SW480 (cell line): ENCODE results near the gene HSPA1B.
"Not testable (repeated sequence)": the region's sequence is repeated elsewhere in the genome, so short reads cannot be mapped to it uniquely, and the experiment has no call there.

Experiments
- DNase-seq: peaks from one replicate; pipeline ENCODE4 v3.0.0-alpha.2; 2016; ENCODE audit warnings: low spot score

Gene HSPA1B

DNA sequence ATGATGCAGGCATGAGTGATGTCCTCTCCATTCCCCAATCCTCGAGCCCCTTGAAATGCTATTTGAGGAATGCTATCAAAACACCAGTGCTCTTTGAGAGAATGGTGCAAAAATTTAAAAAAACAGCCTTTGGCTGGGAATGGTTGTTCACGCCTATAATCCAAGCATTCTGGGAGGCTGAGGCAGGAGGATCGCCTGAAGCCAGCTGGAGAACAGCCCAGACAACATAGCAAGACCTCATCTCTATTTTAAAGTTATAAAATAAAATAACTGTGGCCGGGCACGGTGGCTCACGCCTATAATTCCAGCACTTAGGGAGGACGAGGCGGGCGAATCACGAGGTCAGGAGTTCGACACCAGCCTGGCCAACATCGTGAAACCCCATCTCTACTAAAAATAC, 27.8 kb upstream of the HSPA1B start:
- no peak for DNase-seq

DNA sequence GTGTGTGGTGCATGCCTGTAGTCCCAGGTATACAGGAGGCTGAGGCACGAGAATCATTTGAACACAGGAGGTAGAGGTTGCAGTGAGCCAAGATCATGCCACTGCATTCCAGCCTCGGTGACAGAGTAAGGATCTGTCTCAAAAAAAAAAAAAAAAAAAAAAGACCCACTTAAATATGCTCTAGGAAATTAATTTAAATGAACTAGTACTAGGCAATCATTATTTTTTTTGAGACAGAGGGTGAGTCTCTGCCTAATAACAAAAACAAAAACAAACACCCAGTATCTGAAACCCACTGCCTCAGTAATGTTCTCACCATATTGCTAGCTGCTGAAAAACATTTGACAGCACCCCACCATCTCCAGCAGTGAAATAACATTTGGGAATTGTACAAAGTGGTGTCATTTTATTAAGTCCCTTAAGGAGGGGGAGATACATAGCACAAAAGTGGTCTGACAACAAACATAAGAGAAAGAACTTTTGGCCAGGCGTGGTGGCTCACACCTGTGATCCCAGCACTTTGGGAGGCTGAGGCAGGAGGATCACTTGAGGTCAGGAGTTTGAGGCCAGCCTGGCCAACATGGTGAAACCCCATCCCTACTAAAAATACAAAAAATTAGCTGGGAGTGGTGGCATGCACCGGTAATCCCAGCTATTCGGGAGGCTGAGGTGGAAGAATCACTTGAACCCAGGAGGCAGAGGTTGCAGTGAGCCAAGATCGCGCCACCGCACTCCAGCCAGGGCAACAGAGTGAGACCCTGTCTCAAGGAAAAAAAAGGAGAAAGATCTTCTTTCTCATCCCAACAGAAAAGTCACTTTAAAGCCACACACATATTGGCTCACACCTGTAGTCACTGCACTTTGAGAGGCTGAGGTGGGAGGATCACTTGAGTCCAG, 26.3 kb upstream of the HSPA1B start:
- not testable (repeated sequence) for DNase-seq

DNA sequence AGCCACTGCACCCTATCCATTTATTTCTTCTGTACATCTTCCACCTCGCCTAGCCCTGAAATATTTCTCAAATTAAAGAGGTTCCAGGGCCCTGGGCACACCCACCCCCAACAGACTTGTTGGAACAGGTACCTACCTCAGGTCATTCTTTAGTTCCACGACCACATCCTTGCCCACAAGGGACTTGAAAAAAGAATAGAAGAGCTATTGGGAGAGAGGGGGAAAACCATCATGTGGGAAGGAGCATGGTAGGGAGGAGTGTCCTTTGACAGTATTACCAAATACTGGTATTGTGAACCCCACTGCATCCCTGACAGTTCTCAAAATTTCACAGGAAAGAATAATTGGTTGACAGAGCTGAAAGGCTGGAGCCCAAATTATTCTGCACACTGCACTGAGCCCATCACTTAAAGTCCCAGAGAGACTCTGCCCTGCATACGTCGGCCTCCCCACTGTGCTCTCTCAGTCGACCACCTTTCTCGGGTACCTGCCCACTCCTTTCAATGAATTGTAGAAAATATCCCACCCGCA, 21.5 kb upstream of the HSPA1B start:
- DNase-seq: no peak

DNA sequence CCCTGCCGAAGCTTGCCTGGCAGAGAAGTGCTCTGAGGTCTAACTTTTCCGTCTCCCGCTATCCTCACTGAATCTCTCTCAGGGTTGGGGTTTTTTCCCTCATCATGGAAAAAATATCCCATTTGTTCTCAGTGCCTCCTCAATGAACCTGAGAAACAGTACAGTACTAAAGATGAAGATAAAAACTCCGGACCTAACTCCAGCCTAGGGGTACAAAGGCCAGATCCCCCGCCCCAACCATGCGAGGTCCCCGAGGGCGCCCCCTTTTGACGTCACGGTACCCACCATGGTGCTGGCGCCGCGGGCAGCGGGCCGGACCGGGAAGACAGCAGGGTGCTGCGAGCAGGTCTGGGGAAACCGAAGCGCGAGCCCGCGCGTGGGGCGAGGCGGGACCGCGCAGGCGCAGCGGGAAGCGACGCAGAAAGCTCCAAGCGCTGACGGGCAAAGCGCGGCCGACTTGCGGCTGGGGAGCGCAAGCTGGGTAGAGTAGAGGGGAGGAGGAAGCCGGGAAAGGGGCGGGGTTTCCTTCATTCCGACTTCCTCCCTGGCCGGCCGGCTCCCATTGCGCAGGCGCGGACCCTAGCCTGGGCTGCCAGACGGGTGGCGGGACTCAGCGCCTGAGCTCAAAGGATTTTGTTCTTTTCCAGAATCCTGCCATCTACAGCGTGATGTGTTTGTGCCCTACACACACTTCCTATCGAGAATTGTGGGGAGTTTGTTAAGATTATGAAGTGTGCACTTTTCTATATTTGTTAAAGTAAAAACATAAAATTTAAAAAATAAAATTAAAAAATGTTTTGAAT, 20.9 kb upstream of the HSPA1B start, which contains the start of gene LSM2:
LSM2 (minus strand) TSS at position 497 of the 803 bp plus-strand sequence; CDS start at position 288, 209 bp downstream.
- peak; percentile 91 for DNase-seq

DNA sequence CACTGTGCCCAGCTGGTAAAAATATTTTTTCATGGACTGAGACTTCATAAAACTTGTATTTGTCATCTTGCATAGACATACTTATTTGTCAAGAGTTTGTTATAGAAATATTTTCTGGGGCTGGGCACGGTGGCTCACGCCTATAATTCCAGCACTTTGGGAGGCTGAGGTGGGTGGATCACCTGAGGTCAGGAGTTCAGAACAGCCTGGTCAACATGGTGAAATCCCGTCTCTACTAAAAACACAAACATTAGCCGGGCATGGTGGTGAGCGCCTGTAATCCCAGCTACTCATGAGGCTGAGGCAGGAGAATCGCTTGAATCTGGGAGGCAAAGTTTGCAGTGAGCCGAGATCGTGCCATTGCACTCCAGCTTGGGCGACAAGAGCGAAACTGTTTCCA, 18.9 kb upstream of the HSPA1B start:
- DNase-seq: not testable (repeated sequence)

DNA sequence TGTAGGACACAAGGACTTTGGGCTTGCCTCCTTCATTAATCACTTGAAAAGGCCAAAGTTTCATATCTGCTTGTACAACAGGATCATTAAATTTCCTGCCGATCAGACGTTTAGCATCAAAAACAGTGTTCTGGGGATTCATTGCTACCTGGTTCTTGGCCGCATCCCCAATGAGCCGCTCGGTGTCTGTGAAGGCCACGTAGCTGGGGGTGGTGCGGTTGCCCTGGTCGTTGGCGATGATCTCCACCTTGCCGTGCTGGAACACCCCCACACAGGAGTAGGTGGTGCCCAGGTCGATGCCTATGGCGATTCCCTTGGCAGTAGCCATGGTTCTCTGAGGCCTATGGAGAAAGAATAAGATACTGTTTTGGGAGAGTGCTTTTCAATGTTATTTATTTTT, 15.9 kb upstream of the HSPA1B start:
- DNase-seq: no peak

DNA sequence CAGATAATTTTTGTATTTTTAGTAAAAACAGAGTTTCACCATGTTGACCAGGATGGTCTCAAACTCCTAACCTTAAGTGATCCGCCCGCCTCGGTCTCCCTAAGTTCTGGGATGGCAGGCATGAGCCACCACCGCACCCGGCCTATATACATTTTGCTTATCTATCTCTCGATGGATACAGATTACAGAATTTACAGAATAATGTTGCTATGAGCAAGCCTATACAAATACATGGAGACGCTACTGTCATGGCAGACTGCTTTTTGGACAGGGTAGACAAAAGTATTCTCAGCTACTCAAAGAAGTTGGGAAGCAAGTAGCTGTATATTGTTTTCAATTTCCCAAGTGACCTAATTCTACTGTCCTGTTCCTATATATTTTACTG, 14.1 kb upstream of the HSPA1B start:
- DNase-seq: no peak

DNA sequence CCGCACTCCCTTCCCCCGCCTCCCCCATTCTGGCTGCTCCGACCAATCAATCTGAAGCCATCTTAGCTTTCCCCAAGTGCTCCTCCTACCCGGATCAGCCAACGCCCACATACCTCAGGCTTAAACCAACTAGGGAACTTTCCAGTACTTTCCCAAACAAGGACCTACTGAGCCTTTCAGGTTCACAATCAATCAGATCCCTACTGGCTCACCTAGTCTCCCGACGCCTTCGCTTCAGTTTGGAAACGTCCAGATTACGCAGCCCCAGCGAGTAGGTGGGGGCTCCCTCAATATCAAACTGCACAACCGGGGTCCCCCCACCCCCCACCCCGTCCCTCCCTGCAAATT, 12.9 kb upstream of the HSPA1B start:
- DNase-seq: peak; percentile 97

DNA sequence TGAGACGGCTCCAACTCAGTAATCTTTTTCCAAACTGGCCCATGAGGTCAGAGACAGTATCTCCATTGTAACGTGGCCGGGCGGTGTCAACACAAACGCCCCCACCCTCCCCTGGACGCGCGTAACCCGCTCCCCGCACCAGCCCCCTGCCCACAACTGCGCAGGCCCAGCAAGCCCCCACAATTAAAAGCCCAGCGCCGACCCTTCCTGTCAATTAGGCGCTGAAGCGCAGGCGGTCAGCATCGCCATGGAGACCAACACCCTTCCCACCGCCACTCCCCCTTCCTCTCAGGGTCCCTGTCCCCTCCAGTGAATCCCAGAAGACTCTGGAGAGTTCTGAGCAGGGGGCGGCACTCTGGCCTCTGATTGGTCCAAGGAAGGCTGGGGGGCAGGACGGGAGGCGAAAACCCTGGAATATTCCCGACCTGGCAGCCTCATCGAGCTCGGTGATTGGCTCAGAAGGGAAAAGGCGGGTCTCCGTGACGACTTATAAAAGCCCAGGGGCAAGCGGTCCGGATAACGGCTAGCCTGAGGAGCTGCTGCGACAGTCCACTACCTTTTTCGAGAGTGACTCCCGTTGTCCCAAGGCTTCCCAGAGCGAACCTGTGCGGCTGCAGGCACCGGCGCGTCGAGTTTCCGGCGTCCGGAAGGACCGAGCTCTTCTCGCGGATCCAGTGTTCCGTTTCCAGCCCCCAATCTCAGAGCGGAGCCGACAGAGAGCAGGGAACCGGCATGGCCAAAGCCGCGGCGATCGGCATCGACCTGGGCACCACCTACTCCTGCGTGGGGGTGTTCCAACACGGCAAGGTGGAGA, 12.3 kb upstream of the HSPA1B start, which contains the start of the genes HSPA1A and HSPA1L:
HSPA1A (plus strand) TSS at position 519 of the 814 bp plus-strand sequence; CDS start at position 733, 214 bp downstream.
HSPA1L (minus strand) TSS at position 259 of the 814 bp plus-strand sequence. CDS start 3,311 bp downstream, outside the sequence.
- peak; percentile 89 for DNase-seq

DNA sequence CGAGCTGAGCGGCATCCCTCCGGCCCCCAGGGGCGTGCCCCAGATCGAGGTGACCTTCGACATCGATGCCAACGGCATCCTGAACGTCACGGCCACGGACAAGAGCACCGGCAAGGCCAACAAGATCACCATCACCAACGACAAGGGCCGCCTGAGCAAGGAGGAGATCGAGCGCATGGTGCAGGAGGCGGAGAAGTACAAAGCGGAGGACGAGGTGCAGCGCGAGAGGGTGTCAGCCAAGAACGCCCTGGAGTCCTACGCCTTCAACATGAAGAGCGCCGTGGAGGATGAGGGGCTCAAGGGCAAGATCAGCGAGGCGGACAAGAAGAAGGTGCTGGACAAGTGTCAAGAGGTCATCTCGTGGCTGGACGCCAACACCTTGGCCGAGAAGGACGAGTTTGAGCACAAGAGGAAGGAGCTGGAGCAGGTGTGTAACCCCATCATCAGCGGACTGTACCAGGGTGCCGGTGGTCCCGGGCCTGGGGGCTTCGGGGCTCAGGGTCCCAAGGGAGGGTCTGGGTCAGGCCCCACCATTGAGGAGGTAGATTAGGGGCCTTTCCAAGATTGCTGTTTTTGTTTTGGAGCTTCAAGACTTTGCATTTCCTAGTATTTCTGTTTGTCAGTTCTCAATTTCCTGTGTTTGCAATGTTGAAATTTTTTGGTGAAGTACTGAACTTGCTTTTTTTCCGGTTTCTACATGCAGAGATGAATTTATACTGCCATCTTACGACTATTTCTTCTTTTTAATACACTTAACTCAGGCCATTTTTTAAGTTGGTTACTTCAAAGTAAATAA, 10.2 kb upstream of the HSPA1B start:
- not testable (repeated sequence) for DNase-seq

DNA sequence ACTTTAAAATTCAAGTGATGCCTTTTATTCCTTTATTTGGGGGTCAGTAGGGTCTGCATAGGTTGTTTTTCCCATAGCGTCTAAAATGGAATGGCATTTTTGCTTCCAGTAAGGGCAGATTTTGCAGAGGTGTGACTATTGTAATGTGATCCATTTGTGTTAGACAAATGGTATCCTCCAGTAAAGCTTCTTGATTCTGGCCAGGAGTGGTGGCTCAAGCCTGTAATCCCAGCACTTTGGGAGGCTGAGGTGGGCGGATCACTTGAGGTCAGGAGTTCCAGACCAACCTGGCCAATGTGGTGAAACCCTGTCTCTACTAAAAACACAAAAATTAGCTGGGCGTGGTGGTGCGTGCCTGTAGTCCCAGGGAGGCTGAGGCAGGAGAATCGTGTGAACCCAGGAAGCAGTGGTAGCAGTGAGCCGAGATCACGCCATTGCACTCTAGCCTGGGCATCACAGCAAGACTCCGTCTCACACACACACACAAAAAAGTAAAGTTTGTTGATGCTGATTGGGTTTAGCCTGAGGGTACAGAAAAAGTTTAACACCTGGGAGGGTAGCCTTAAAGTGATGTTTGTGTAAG, 9.5 kb upstream of the HSPA1B start:
- DNase-seq: not testable (repeated sequence)

DNA sequence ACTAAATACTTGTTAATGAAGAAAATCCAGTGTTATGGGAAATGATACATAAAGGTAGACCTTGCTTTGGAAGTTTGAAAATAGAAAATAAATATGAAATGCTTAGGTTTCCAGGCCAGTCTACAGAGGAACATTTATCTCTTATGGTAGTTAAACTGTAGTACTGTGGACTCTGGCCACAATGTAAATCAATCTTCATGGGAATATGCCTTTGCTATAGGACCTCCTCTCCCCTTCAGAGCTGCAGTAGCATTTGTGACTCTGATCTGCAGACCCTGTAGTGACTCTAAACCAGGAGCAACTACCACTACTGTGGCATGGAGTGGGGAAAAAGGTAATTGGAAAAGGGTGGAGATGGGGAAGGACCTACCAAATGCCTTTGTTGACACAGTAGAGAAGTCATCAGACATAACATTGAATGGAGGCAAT, 7.7 kb upstream of the HSPA1B start:
- DNase-seq: no peak

DNA sequence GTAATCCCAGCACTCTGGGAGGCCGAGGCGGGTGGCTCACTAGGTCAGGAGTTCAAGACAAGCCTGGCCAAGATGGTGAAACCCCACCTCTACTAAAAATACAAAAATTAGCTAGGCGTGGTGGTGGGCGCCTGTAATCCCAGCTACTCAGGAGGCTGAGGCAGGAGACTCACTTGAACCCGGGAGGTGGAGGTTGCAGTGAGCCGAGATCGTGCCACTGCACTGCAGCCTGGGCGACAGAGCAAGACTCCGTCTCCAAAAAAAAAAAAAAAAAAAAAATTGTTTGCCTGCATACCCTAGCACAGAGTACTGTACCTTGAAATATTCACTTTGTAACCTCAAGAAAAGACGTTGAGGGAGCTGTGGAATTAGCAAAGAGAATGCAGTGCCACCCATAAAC, 7.1 kb upstream of the HSPA1B start:
- DNase-seq: not testable (repeated sequence)

DNA sequence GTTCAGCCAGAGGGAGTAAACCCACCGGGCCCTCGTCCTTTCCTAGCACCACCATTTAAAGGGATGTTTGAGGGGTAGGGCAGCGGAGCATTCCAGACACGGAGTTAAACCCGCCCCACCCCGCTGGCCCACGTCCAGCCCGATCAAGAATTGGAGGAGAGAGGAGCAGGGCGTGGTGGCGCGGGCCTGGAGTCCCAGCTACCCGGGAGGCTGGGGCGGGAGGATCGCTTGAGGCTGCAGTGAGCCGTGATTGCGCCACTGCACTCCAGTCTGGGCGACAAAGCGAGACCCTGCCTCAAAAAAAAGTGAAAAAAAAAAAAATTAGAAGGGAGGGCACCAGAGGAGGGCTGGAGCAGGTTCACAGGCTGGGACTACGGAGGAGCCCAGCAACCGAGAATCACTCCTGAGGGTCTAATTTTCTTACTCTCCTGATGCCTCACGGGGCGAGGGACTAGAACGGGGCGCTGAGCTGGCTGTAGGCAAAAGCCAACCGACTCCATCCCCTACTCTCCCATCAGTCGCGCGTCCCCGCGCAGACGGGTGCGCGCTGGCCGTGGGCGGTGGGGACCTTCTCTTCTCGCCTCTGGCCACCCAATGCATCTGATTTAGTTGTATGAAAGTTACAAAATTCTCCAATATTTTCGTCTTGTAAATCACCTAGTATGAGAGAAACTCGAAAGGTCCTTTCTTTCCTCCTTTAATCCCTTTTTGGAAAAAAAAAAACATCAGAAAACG, 6.1 kb upstream of the HSPA1B start:
- peak; percentile 58 for DNase-seq

DNA sequence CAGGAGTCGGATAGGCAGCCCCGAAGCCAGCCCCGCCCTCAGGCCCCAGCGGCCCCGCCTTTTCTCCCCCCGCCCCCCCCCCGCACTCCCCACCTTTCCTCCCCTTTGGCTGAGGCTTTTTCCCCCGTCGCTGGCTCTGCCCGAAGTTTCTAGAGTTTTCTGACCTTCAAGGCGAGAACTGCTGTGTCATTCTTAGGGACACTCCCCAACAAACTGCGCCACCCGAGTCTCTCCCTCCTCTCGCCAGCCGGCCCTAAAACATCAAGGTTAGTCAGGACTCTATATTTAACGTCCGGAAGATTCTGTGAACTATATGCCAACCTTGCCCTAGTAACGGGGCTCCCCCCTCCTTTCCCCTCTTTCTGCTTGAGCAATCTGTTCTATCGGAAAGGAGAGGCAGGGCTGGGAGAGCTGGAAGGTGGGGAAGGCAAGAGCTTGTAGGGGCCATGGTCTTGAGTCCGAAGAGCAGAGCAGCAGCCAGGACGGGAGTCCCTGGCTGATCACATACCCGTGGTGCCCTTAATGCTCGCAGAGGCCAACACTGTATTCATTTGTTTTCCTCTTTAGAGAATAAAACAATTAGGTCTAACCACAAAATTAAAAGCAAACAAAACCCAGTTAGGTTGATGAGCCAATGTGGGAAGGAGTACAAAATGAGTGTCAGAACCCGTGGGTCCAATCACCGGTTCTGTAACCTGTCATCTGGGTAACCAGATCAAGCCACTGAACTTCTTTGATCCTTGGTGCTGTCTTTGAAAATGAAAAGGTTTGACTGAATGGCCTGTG, 5.3 kb upstream of the HSPA1B start:
- peak; percentile 77 for DNase-seq

DNA sequence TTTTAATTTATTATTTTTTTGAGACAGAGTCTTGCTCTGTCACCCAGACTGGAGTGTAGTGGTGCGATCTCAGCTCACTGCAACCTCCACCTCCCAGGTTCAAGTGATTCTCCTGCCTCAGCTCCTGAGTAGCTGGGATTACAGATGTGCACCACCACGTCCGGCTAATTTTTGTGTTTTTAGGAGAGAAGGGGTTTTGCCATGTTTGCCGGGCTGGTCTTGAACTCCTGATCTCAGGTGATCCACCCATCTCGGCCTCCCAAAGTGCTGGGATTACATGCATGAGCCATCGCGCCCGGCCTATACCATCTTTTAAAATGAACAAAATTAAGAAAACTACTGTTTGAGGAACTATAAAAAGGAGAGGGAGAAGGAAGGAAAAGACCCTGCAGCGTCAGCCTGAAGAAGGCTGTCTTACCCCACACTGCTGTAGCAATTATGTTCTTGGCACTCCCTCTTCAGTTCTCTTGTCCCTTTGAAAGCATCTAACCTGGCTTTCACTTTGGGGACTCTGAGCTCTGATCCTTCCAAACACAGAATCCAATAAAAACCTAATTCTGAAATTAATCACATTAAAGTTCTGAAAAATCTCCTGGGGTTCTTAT, 3.8 kb upstream of the HSPA1B start:
- DNase-seq: not testable (repeated sequence)

DNA sequence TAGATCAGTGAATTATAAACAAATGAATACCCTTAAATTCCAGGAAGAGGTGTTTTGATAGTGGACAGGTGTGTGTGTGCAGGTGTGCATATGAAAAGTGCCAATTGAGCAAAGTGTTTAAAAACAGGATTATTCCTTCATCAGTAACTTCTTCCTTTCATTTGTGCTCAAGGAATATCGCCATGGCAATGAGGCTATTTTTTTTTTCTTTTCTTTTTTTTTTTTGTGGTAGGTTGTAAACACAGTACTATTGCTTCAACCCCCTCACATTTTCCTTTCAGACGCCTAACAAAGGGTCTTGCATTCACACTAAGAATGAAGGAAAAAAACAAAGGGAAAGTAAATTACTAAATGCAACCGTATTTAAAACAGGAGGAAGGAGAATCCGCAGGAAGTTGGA, 2.0 kb upstream of the HSPA1B start:
- DNase-seq: no peak

DNA sequence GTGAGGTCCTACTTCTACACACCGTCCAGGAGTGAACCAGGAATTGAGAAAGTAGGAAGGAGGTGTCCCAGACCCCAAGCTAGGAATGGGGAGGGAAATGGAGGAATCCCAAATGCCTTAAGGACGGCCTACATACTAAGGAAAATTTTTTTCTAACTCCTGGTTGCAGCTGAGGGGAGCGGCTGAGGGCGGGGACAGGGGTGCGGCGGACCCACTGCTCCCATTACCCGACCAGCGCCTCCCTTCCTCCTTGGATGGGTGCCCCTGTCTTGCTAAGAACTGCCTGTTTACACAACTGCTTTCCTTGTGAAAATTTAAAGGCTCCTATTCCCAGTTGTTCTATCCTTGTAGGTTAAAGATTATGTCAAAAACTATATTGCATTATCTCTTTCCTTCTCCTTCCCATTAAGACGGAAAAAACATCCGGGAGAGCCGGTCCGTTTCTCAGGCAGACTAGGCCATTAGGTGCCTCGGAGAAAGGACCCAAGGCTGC, 699 bp upstream of the HSPA1B start:
- peak; percentile 44 for DNase-seq
